ENCODE measurements around the gene TANC1. TPM values are rescaled to one million over a fixed set of nuclear protein-coding genes. Genes with fewer than 3 reads are reported as not detected.

The TANC1 gene
- total RNA-seq, 1 experiment from 2014 or later: 2.5 TPM

GRCh38 chr2:158926478-158926948, 41.9 kb upstream of the TANC1 start:
- H3K27ac Mint-ChIP-seq: no peak overlapping the region
- Histone ChIP-seq H3K4me2 (ENCODE audit: insufficient read depth, insufficient read length, low read length) (no peak overlapping the region), H2BK120ac (ENCODE audit: low read depth, low read length, poor library complexity, severe bottlenecking) (no peak overlapping the region), H2BK15ac (ENCODE audit: low read depth, low read length) (no peak overlapping the region), H2AK5ac (ENCODE audit: insufficient read length, low read length) (no peak overlapping the region), H3K23ac (ENCODE audit: insufficient read length, low read depth, low read length) (no peak overlapping the region), H3K27ac (ENCODE audit: insufficient read length, low read depth, low read length) (no peak overlapping the region), H3K9ac (ENCODE audit: extremely low read depth, insufficient read length, low read length) (no peak overlapping the region), H4K5ac (ENCODE audit: insufficient read length, low read depth, low read length) (no peak overlapping the region), H3K56ac (ENCODE audit: insufficient read length, low read depth, low read length) (no peak overlapping the region), H3K14ac (ENCODE audit: insufficient read depth, low read length) (no peak overlapping the region), H4K20me1 (ENCODE audit: control insufficient read depth, insufficient read depth, insufficient read length) (no peaks in the 10 kb centered on the region), H2BK20ac (ENCODE audit: low read depth, low read length, poor library complexity, severe bottlenecking) (no peak overlapping the region), H4K8ac (replicated peaks; ENCODE audit: insufficient read length, low read depth, low read length) (no peak overlapping the region), H2AFZ (ENCODE audit: low read length) (no peak overlapping the region), H3T11ph (ENCODE audit: low read length) (no peak overlapping the region), H2BK12ac (ENCODE audit: insufficient read length, low read depth, low read length) (no peak overlapping the region), H3K4ac (ENCODE audit: low read depth, low read length) (no peak overlapping the region), H3K4me1 (ENCODE audit: insufficient read depth, low read length) (peaks cover 2% of the 10 kb centered on the region; the same call in 1 of the 2 replicates), H3K23me2 (ENCODE audit: insufficient read length, low read depth, low read length, poor library complexity, severe bottlenecking) (no peaks in the 10 kb centered on the region), H2BK5ac (ENCODE audit: insufficient read length, low read length) (no peak overlapping the region), H4K91ac (ENCODE audit: insufficient read length, low read depth, low read length) (no peak overlapping the region), H3K9me3 (ENCODE audit: control insufficient read depth, low read depth, low read length) (peaks cover 8% of the 10 kb centered on the region), H3K27me3 (ENCODE audit: insufficient read depth, low read length) (no peaks in the 10 kb centered on the region), H3K79me1 (ENCODE audit: insufficient read depth, low read depth, low read length, poor library complexity, severe bottlenecking) (no peaks in the 10 kb centered on the region), H3K18ac (ENCODE audit: insufficient read length, low read depth, low read length) (no peak overlapping the region), H3K79me2 (ENCODE audit: insufficient read depth, low read length) (no peaks in the 10 kb centered on the region)
- peaks cover 25 to 29% of the 10 kb centered on the region in 2 experiments for H3K4me1 Mint-ChIP-seq
- peaks cover 0 to 4% (median 1%) of the 10 kb centered on the region in 3 experiments; a peak in 4 of 7 replicates for H3K36me3 Mint-ChIP-seq (ENCODE audit: insufficient read depth in 1 of 3, low read depth in 3 of 3)
- WGBS (ENCODE audit: extremely low coverage, insufficient read length, low lambda C conversion rate): no CpG with 5 or more reads among the region's 8 CpGs
- no peaks in the 10 kb centered on the region for H3K27me3 Mint-ChIP-seq (ENCODE audit: low read depth)
- H3K4me3 Mint-ChIP-seq: no peak overlapping the region
- H3K9me3 Mint-ChIP-seq: peaks cover 4 to 6% of the 10 kb centered on the region in 2 experiments
- TF ChIP-seq CTCF (conservative IDR thresholded peaks at IDR 0.05): no peak
- no peak for DNase-seq
